Keratinocyte (primary cell): ENCODE measurements around the gene SMG1.

ENCODE experiments used
- CTCF ChIP-seq, 3 experiments: IDR thresholded peaks in 1 of 3; conservative IDR thresholded peaks in 1 of 3; optimal IDR thresholded peaks in 1 of 3; 2 replicates in 2 of 3; 3 replicates in 1 of 3; pipeline versions ENCODE3 to v1.5.1; 2011; ENCODE audit warnings: low read length in 3 of 3, mild to moderate bottlenecking in 3 of 3, moderate library complexity in 2 of 3, control low read depth in 1 of 3, inconsistent platforms in 1 of 3; ENCODE audit not compliant: insufficient read depth in 2 of 3; ENCODE audit errors: extremely low read depth in 1 of 3
- EZH2 ChIP-seq: IDR thresholded peaks from one replicate; pipeline ENCODE4 v1.6.1; 2012; ENCODE audit warnings: inconsistent platforms, mild to moderate bottlenecking, low read length, moderate library complexity

- TF ChIP-seq CTCF (optimal IDR thresholded peaks at IDR 0.05 in 1 of 3, IDR thresholded peaks at IDR 0.05 in 1 of 3, conservative IDR thresholded peaks at IDR 0.05 in 1 of 3; ENCODE audit: extremely low read depth in 1 of 3, insufficient read depth in 2 of 3, low read length in 3 of 3) (no peak), EZH2 (no peak)
Observed at GRCh38 chr16:18855196-18855595, 71.0 kb downstream of the SMG1 start.
